ENCODE results near the gene SETD2. TPM values are rescaled to one million over a fixed set of nuclear protein-coding genes. Genes with fewer than 3 reads are reported as not detected.

SETD2 gene
- total and polyA plus RNA-seq, 9 of the 15 experiments (the other 6 are each of a cell fraction or from before 2014, with no cell fraction given): 8.2 to 44.0 (median 33.6) TPM

- no peak for TF ChIP-seq CREB5 (CRISPR knock-in tag; IDR thresholded peaks at IDR 0.05)
- TF ChIP-seq, protein P1, sequence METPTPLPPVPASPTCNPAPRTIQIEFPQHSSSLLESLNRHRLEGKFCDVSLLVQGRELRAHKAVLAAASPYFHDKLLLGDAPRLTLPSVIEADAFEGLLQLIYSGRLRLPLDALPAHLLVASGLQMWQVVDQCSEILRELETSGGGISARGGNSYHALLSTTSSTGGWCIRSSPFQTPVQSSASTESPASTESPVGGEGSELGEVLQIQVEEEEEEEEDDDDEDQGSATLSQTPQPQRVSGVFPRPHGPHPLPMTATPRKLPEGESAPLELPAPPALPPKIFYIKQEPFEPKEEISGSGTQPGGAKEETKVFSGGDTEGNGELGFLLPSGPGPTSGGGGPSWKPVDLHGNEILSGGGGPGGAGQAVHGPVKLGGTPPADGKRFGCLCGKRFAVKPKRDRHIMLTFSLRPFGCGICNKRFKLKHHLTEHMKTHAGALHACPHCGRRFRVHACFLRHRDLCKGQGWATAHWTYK (CRISPR knock-in tag; IDR thresholded peaks at IDR 0.05): no peak
- TF ChIP-seq SMARCB1 (IDR thresholded peaks at IDR 0.05; ENCODE audit: insufficient read length, low read depth): no peak
- TF ChIP-seq ZNF740 (CRISPR knock-in tag; IDR thresholded peaks at IDR 0.05): no peak
- no peak for TF ChIP-seq ZNF740 (tag; IDR thresholded peaks at IDR 0.05)
- TF ChIP-seq ESRRA (IDR thresholded peaks at IDR 0.05; ENCODE audit: borderline replicate concordance, low read depth): peak; percentile 53; the same call in 1 of the 2 replicates
- TF ChIP-seq POU5F1 (IDR thresholded peaks at IDR 0.05; ENCODE audit: borderline replicate concordance, low read depth, low read length, partially characterized antibody): no peak
- TF ChIP-seq TCFL5 (CRISPR knock-in tag; conservative IDR thresholded peaks at IDR 0.05): no peak
- no peak for TF ChIP-seq THRAP3 (IDR thresholded peaks at IDR 0.05; ENCODE audit: borderline replicate concordance)
- TF ChIP-seq KLF1 (tag; IDR thresholded peaks at IDR 0.05): no peak
- no peak for TF ChIP-seq AFF4 (CRISPR knock-in tag; IDR thresholded peaks at IDR 0.05)
- TF ChIP-seq MTA3 (IDR thresholded peaks at IDR 0.05; ENCODE audit: borderline replicate concordance): 0 out of 2 replicates have a peak, but pooled peaks have one; percentile 39
- no peak for TF ChIP-seq MXI1 (IDR thresholded peaks at IDR 0.05; ENCODE audit: low read depth, low read length)
- TF ChIP-seq RBM39 (optimal IDR thresholded peaks at IDR 0.05; ENCODE audit: low read depth, low read length): no peak
- TF ChIP-seq ZNF644 (tag; IDR thresholded peaks at IDR 0.05; ENCODE audit: low read depth): no peak
- no peak for TF ChIP-seq MLLT1 (IDR thresholded peaks at IDR 0.05)
These were observed 146.9 kb downstream of the SETD2 start (continued) for GRCh38 chr3:47016934-47017435.
